LHCN-M2 (cell line): Measurements from ENCODE around the gene WDR81. TPM values are rescaled to one million over a fixed set of nuclear protein-coding genes. Genes with fewer than 3 reads are reported as not detected.
A peak's percentile ranks its signal among the peaks of the same experiment; 100 is the strongest.
"Not testable (repeated sequence)": the region's sequence is repeated elsewhere in the genome, so short reads cannot be mapped to it uniquely, and the experiment has no call there.

Source experiments
- DNase-seq: peaks from one replicate; pipeline ENCODE4 v3.0.0-alpha.2; 2012; ENCODE audit warnings: low read depth
- total RNA-seq: library from RNA; depleted of rRNA; stranded (reverse); fragments of >200 nt; gene quantifications from 2 replicates; pipeline ENCODE4 v1.2.3, GENCODE V29; 2014

Gene WDR81
- total RNA-seq, 1 experiment from 2014 or later, result 56.7 TPM

- DNase-seq, result no peak
These were observed 29.4 kb downstream of the WDR81 start for GRCh38 chr17:1753767-1754429.

- DNase-seq, result no peak
These were observed 30.1 kb downstream of the WDR81 start for GRCh38 chr17:1754430-1755112.

- DNase-seq, result no peak
These were observed 30.8 kb downstream of the WDR81 start for GRCh38 chr17:1755252-1755826.

DNA sequence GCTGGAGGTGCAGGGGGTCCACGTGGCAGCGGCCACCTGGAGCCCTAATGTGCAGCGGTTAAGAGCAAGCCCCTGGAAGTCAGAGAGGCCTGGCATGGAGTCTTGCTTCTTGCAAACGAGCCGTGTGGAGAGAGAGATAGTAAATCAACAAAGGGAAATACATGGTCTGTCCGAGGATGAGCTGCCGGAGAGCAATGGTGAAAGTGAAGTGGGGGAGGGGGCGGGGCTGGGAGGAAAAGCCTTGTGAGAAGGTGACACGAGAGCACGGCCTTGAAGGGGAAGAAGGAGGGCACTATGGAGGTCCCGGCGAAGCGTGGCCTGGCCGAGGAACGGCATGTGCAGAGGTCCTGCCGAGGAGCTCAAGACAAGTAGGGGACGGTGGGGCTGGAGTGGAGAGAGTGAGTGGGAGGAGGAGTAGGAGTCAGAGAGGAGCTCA, 31.3 kb downstream of the WDR81 start:
- DNase-seq, result no peak

DNA sequence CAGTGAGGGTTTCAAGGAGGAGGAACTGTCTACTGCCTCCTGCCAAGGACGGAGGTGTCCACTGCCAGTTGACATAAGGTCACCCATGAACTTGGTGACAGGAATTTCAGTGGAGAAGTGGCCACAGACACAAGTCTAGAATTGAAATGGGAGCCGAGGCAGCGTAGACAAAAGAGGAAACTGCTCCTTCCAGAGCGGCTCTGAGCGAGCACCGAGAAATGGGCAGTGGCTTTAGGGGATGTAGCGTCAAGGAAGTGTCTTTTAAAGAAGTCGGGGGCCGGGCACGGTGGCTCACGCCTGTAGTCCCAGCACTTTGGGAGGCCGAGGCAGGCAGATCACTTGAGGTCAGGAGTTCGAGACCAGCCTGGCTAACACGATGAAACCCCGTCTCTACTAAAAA, 34.3 kb downstream of the WDR81 start:
- no peak for DNase-seq

- DNase-seq, result no peak
These were observed 35.0 kb downstream of the WDR81 start for GRCh38 chr17:1759529-1759928.

DNA sequence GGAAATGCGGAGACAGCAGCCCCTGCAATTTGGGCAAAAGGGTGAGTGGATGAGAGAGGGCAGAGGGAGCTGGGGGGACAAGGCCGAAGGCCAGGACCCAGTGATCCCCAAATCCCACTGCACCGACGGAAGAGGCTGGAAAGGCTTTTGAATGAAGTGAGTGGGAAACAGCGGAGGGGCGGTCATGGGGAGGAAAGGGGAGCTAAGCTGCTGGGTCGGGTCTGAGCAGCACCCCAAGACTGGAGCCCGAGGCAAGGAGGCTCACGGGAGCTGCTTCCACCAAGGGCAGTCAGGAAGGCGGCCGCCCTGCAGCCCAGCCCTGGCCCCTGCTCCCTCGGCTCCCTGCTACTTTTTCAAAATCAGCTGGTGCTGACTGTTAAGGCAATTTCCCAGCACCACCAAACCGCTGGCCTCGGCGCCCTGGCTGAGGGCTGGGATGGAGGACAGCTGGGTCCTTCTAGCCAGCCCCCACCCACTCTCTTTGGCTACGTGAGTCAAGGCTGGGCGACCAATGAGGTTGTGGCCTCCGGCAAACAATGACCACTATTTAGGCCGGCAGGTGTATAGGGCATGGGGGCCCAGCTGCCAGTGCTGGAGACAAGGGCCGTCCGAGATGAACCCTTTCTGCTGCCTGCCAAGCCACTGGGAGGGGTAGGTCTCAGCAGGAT, 37.9 kb downstream of the WDR81 start:
- DNase-seq, result peak; percentile 94

DNA sequence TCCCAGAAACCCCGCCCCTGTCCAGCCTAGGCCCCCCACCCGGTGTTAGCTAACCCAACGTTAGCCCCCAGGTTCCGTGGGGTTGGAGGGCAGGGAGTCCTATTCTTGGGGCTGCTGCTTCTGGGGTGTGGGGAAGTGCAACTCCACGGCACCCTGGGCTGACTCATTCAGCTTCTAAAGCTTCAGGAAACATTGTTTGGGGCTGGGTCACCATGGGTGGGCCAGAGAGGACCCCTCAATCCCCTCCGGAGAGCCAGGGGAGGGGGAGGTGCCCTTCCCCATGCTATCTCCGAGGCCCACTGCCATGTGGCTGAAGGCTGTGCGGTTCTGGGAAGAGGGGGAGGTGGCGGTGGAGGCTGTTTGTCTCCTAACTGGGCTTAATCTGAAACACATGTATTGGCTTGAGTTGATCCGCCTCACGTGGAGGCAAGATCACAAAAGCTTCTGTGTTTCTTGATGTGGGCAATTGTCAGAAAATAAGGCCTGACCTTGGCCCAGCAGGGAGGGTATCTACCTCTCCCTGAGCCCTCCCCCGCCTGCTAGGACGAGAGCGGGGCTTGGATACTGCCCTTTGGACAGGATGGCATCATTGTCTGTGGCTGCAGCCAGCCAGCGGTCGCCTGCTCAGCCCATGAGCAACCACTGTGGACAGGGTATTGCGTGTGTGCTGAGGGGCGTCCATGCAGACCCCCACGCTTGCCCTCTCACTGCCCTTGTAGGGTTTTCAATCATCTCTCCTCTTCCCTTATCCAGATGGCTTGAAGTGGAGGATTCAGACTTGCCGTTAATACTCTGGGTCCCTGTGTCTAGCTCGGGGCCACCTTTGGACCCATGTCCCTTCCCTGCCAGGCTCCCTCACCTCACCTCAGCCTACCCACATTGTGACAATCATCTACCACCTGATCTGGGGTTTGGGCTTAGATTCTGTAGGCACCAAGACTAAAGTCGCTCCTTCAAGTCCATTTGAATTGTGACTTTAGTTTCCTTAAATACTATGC, 38.7 kb downstream of the WDR81 start:
- peak; percentile 71 for DNase-seq

DNA sequence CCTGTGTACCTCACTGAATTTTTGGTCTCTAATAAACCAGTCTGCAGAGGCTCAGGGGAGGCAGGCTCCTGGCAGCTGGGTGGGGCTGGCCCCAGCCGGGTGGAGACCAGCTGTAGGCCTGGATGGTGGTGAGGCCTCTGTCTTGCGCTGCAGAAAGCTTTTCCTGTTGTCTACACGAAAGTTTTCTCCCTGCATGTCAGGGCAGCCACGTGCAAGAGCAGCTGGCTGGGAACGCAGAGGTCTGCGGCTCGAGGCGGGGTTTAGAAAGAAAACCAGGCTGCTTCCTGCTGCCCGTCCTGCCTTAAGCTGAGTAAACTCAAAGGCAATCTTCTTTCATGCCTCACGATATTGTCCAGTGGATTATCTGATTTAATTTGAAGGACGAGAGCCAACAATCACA, 39.8 kb downstream of the WDR81 start:
- peak; percentile 95 for DNase-seq

DNA sequence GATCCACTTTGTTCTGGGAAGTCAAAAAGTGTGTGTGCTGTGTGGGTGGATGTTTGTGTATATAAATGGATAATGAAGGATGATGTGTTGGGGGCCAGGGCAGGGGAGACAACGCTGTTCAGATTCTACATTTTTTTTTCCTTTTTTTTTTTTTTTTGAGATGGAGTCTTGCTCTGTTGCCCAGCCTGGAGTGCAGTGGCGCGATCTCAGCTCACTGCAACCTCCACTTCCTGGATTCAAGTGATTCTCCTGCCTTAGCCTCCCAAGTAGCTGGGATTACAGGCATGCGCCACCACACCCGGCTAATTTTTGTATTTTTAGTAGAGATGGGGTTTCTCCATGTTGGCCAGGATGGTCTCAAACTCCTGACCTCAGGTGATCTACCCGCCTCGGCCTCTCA, 40.2 kb downstream of the WDR81 start:
- DNase-seq, result not testable (repeated sequence)

- DNase-seq, result no peak
These were observed 41.1 kb downstream of the WDR81 start for GRCh38 chr17:1765576-1765975.

GRCh38 chr17:1766382-1767135, 42.1 kb downstream of the WDR81 start:
- DNase-seq, result no peak

GRCh38 chr17:1767358-1767757, 42.9 kb downstream of the WDR81 start:
- DNase-seq, result no peak

DNA sequence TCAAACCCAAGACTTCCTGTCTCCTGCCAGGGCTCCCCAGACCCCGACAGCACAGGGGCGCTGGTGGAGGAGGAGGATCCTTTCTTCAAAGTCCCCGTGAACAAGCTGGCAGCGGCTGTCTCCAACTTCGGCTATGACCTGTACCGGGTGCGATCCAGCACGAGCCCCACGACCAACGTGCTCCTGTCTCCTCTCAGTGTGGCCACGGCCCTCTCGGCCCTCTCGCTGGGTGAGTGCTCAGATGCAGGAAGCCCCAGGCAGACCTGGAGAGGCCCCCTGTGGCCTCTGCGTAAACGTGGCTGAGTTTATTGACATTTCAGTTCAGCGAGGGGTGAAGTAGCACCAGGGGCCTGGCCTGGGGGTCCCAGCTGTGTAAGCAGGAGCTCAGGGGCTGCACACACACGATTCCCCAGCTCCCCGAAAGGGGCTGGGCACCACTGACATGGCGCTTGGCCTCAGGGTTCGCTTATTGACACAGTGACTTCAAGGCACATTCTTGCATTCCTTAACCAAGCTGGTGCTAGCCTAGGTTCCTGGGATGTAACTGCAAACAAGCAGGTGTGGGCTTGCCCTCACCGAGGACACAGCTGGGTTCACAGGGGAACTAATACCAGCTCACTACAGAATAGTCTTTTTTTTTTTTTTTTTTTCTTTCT, 45.4 kb downstream of the WDR81 start:
- DNase-seq, result no peak

GRCh38 chr17:1773000-1773695, 48.6 kb downstream of the WDR81 start:
- DNase-seq, result not testable (repeated sequence)

DNA sequence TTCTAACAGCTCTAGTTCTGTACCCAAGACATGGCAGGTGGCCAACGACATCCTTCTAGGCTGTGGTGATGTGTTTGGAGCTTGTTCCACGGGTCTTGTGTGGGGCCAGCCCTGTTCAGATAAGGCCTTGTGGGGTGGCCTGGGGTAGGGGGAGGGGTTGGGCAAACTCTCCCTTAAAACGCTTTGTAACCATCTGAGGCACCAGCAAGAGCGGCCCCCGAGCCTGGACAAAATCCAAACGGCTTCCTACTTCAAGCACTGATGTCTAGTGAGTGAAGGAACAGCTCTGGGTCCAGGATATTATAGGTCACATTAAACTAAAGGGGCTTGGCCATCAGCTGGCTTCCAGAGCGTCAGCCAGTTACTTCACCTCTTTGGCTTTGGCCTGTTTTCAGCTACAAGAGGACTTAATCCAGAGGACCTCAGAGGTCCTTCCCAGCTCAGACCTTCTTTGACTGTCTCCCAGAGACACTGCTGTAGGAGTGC, 49.2 kb downstream of the WDR81 start:
- no peak for DNase-seq

- DNase-seq, result no peak
These were observed 50.1 kb downstream of the WDR81 start for GRCh38 chr17:1774390-1775176.

DNA sequence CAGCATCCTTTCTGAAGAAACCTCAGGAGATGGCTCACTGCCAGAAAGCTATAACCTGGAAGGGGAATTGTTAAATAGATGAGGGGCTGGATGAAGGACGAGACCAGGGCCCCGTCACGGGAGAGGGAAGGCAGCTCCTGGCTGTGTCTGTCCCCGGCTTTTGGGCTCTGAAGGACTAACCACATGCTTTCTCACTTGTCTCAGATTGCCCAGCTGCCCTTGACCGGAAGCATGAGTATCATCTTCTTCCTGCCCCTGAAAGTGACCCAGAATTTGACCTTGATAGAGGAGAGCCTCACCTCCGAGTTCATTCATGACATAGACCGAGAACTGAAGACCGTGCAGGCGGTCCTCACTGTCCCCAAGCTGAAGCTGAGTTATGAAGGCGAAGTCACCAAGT, 51.8 kb downstream of the WDR81 start:
- DNase-seq, result no peak
